Endothelial cell of umbilical vein (primary cell): ENCODE data around the gene HCRTR2. TPM values are rescaled to one million over a fixed set of nuclear protein-coding genes. Genes with fewer than 3 reads are reported as not detected.
"Not testable (repeated sequence)": the region's sequence is repeated elsewhere in the genome, so short reads cannot be mapped to it uniquely, and the experiment has no call there.

Experiments used
- BruUV-seq: library from RNA; stranded (reverse); fragments of 400-500 nt; replicated peaks from 2 replicates; lab custom pipeline; 2021; lab: Mats Ljungman, UMichigan
- CTCF ChIA-PET: fragments of 300-600, 350-600 bp; sonication (Branson Sonifier 250); formaldehyde crosslinking; loops from one replicate; lab custom pipeline; 2021; ENCODE audit warnings: antibody characterized with exemption, inconsistent platforms; lab: Charles Lee
- POLR2A ChIA-PET: fragments of 300-600, 350-600 bp; sonication (Branson Sonifier 250); formaldehyde crosslinking; loops from one replicate; lab custom pipeline; 2021; ENCODE audit warnings: antibody characterized with exemption, inconsistent platforms; lab: Charles Lee
- DNase-seq: peaks from one replicate; pipeline ENCODE4 v3.0.0-alpha.2; 2011; ENCODE audit warnings: low read depth, low spot score
- FAIRE-seq: peaks from 2 replicates; lab custom pipeline; 2011; peaks lifted over from hg19 to GRCh38; lab: Jason Lieb, UNC
- H2AFZ ChIP-seq: 2 replicates; pipeline ENCODE4 v1.6.0; 2012; ENCODE audit warnings: low read depth, low read length, control low read depth, inconsistent platforms
- H3K27ac ChIP-seq: 2 replicates; pipeline ENCODE4 v1.5.1; 2011; ENCODE audit warnings: low read depth, mild to moderate bottlenecking, control low read depth, low read length, moderate library complexity; ENCODE audit not compliant: insufficient read depth
- H3K27me3 ChIP-seq, 2 experiments: 2 replicates each; pipeline versions ENCODE4 v1.6.0 to v1.6.1; 2011; ENCODE audit warnings: low read length in 2 of 2, mixed read lengths in 1 of 2; ENCODE audit not compliant: control insufficient read depth in 2 of 2, insufficient read depth in 2 of 2
- H3K36me3 ChIP-seq, 2 experiments: 2 replicates in 1 of 2; 3 replicates in 1 of 2; pipeline ENCODE4 v1.5.1; 2011; ENCODE audit warnings: low read length in 2 of 2, mild to moderate bottlenecking in 1 of 2, moderate library complexity in 1 of 2; ENCODE audit not compliant: control insufficient read depth in 2 of 2, insufficient read depth in 2 of 2; ENCODE audit errors: extremely low read depth in 1 of 2
- H3K4me1 ChIP-seq: 3 replicates; pipeline ENCODE4 v1.5.1; 2011; ENCODE audit warnings: mild to moderate bottlenecking, low read length; ENCODE audit not compliant: control insufficient read depth, insufficient read depth; ENCODE audit errors: extremely low read depth
- H3K4me2 ChIP-seq: 2 replicates; pipeline ENCODE4 v1.6.1; 2011; ENCODE audit warnings: low read length, control low read depth, mixed read lengths; ENCODE audit not compliant: insufficient read depth
- H3K4me3 ChIP-seq, 3 experiments: fragments of 200-600 bp in 1 of 3; sonication (generic), shearing (Covaris generic) in 1 of 3; replicated peaks in 1 of 3; 2 replicates each; pipeline ENCODE4 v1.5.1; 2011 to 2016; ENCODE audit warnings: control low read depth in 3 of 3, low read length in 3 of 3, mild to moderate bottlenecking in 2 of 3, inconsistent platforms in 1 of 3, low read depth in 1 of 3, moderate library complexity in 1 of 3; ENCODE audit not compliant: insufficient read depth in 1 of 3
- H3K79me2 ChIP-seq: 2 replicates; pipeline ENCODE4 v1.6.0; 2012; ENCODE audit warnings: low read length, inconsistent platforms; ENCODE audit not compliant: control insufficient read depth, insufficient read depth
- H3K9ac ChIP-seq: replicated peaks from 2 replicates; pipeline ENCODE3; 2011; ENCODE audit warnings: low read length, control low read depth; ENCODE audit not compliant: insufficient read depth; ENCODE audit errors: extremely low read depth
- H3K9me1 ChIP-seq: replicated peaks from 3 replicates; pipeline ENCODE4 v1.6.0; 2011; ENCODE audit warnings: mild to moderate bottlenecking, low read length; ENCODE audit not compliant: control insufficient read depth, insufficient read depth; ENCODE audit errors: extremely low read depth
- H3K9me3 ChIP-seq: replicated peaks from 2 replicates; pipeline ENCODE4 v1.5.1; 2012; ENCODE audit warnings: low read length, inconsistent platforms; ENCODE audit not compliant: control insufficient read depth, insufficient read depth
- H4K20me1 ChIP-seq: replicated peaks from 2 replicates; pipeline ENCODE3; 2011; ENCODE audit warnings: mild to moderate bottlenecking, low read length; ENCODE audit not compliant: control insufficient read depth, insufficient read depth; ENCODE audit errors: extremely low read depth
- EZH2 ChIP-seq: IDR thresholded peaks from 2 replicates; pipeline ENCODE4 v1.6.1; 2012; ENCODE audit warnings: borderline replicate concordance, low read depth, mild to moderate bottlenecking, moderate library complexity, low read length, inconsistent platforms; ENCODE audit not compliant: severe bottlenecking
- FOS ChIP-seq: IDR thresholded peaks from 2 replicates; pipeline ENCODE4 v1.6.1; 2011; ENCODE audit warnings: mild to moderate bottlenecking, low read length, moderate library complexity, borderline replicate concordance; ENCODE audit not compliant: insufficient read depth
- GATA2 ChIP-seq: IDR thresholded peaks from 2 replicates; pipeline ENCODE4 v1.7.0; 2011; ENCODE audit warnings: low read depth, mild to moderate bottlenecking, moderate library complexity, mixed read lengths, low read length; ENCODE audit not compliant: insufficient read length, insufficient read depth
- JUN ChIP-seq: IDR thresholded peaks from 2 replicates; pipeline ENCODE4 v1.6.1; 2011; ENCODE audit warnings: borderline replicate concordance, low read depth; ENCODE audit not compliant: insufficient read length, insufficient read depth
- MYC ChIP-seq: IDR thresholded peaks from one replicate; pipeline ENCODE4 v1.6.1; 2011; ENCODE audit warnings: mild to moderate bottlenecking, low read depth, low read length
- POLR2A ChIP-seq: IDR thresholded peaks from 2 replicates; pipeline ENCODE4 v1.6.1; 2012; ENCODE audit warnings: low read depth, mild to moderate bottlenecking, control low read depth, low read length
- dilution Hi-C: fragments of 300-500 bp; cut with MboI; formaldehyde crosslinking; loops from one replicate; pipeline ENCODE4 v1.15.0; 2019; ENCODE audit warnings: low sequenced_read_pairs; ENCODE audit not compliant: extremely low pct_ligation_motif_present
- intact Hi-C: fragments of 100-400 bp; cut with micrococcal nuclease; formaldehyde crosslinking; loops from one replicate; pipeline ENCODE4 v1.10.0; 2022
- polyA plus RNA-seq, 4 experiments: library from polyadenylated mRNA; depleted of rRNA in 3 of 4; stranded (reverse) in 3 of 4; unstranded in 1 of 4; fragments of >200 nt; gene quantifications; 2 replicates each; pipeline versions ENCODE4 v1.2.1 to v1.2.3, GENCODE V29; 2011 to 2012; ENCODE audit warnings: missing spikeins in 1 of 4
- total RNA-seq: library from RNA; stranded (reverse); gene quantifications from 2 replicates; pipeline ENCODE4 v1.2.3, GENCODE V29; 2021
- TF ChIP-seq, protein P1 (sequence below): IDR thresholded peaks from 2 replicates; pipeline ENCODE4 v1.6.1; 2011; ENCODE audit not compliant: insufficient read depth, insufficient read length

HCRTR2 gene
- total and polyA plus RNA-seq, 2 donors (not counting 3 experiments of a cell fraction or from before 2014, with no cell fraction given): not detected

GRCh38 chr6:55142610-55143009, 31.7 kb upstream of the HCRTR2 start:
- dilution Hi-C loops (no loop called here), intact Hi-C loops (no loop called here)
- Histone ChIP-seq H3K4me3 (no peak overlapping the region), H3K79me2 (no peaks in the 10 kb centered on the region), H3K9me1 (no peaks in the 10 kb centered on the region), H3K9ac (no peak overlapping the region), H3K4me1 (no peaks in the 10 kb centered on the region), H3K27ac (no peak overlapping the region), H3K4me2 (no peak overlapping the region), H3K36me3 (no peaks in the 10 kb centered on the region), H3K27me3 (no peaks in the 10 kb centered on the region), H4K20me1 (no peaks in the 10 kb centered on the region), H3K9me3 (no peaks in the 10 kb centered on the region), H2AFZ (no peak overlapping the region)
- POLR2A ChIA-PET: no interaction called here
- TF ChIP-seq EZH2 (no peak), GATA2 (no peak)
- no TSS peak for BruUV-seq
- CTCF ChIA-PET: interaction anchor here (0.7 kb wide), 1 partner anchor 1246 kb away, joined by 3 read pairs; no protein-coding TSS in a partner anchor
- no peak for FAIRE-seq
- no peak for DNase-seq

DNA sequence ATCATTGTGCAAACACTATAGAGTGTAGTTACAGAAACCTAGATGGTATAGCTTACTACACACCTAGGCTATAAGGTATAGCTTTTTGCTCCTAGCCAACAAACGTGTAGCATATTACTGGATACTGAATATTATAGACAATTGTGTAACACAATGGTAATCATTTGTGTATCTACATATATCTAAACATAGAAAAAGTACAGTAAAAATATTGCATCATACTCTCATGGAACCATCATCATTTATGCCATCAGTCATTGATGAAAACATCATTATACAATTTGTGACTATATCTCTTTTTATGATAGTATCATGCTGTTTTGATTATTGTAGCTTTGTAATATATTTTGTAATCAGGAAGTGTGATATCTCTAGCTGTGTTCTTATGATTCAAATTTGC, 21.0 kb upstream of the HCRTR2 start:
- Histone ChIP-seq H3K4me3 (no peak overlapping the region), H3K36me3 (no peaks in the 10 kb centered on the region), H3K9ac (no peak overlapping the region), H3K27ac (no peak overlapping the region), H4K20me1 (no peaks in the 10 kb centered on the region), H3K9me1 (no peaks in the 10 kb centered on the region), H3K79me2 (no peaks in the 10 kb centered on the region), H2AFZ (no peak overlapping the region), H3K9me3 (no peaks in the 10 kb centered on the region), H3K27me3 (no peaks in the 10 kb centered on the region), H3K4me2 (no peak overlapping the region), H3K4me1 (no peaks in the 10 kb centered on the region)
- POLR2A ChIA-PET: no interaction called here
- no peak for FAIRE-seq
- no TSS peak for BruUV-seq
- CTCF ChIA-PET: no interaction called here
- TF ChIP-seq MYC: no peak
- TF ChIP-seq JUN: no peak
- TF ChIP-seq, protein P1, sequence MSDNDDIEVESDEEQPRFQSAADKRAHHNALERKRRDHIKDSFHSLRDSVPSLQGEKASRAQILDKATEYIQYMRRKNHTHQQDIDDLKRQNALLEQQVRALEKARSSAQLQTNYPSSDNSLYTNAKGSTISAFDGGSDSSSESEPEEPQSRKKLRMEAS: no peak
- TF ChIP-seq FOS: no peak
- no peak for TF ChIP-seq POLR2A
- TF ChIP-seq GATA2: no peak
- no peak for DNase-seq
- intact Hi-C loops (no loop called here), dilution Hi-C loops (no loop called here)

DNA sequence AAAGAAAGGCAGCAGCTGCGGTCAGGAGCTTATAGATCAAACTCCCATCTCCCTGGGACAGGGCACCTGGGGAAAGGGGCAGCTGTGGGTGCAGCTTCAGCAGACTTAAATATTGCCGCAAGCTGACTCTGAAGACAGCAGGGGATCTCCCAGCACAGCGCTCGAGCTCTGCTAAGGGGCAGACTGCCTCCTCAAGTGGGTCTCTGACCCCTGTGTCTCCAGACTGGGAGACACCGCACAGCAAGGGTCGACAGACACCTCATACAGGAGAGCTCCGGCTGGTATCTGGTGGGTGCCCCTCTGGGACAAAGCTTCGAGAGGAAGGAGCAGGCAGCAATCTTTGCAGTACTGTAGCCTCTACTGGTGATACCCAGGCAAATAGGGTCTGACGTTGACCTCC, 15.5 kb upstream of the HCRTR2 start:
- FAIRE-seq, H3K9me1 ChIP-seq, H3K9ac ChIP-seq, intact Hi-C loops, dilution Hi-C loops, POLR2A ChIA-PET, H2AFZ ChIP-seq, H3K4me2 ChIP-seq, DNase-seq, H3K27me3 ChIP-seq, H3K36me3 ChIP-seq, H3K4me3 ChIP-seq, H3K4me1 ChIP-seq, CTCF ChIA-PET, H4K20me1 ChIP-seq, BruUV-seq, H3K27ac ChIP-seq, H3K9me3 ChIP-seq, H3K79me2 ChIP-seq: not testable (repeated sequence)
